ENCODE measurements around the gene SORT1. TPM values are rescaled to one million over a fixed set of nuclear protein-coding genes. Genes with fewer than 3 reads are reported as not detected.
"Not testable (repeated sequence)": the region's sequence is repeated elsewhere in the genome, so short reads cannot be mapped to it uniquely, and the experiment has no call there.

Gene SORT1
- polyA plus RNA-seq (ENCODE audit: insufficient read length in 10 of 10), result 10 to 100 TPM; 21.9 to 45.5 (median 25.6) TPM
- long read RNA-seq, donor 1, full-length matches to known transcripts, result 1 of 1 reads
- long read RNA-seq, donor 1, partial matches to known transcripts, result 0 of 1 reads
- long read RNA-seq, donor 1, other reads (novel, unspliced or antisense), result 0 of 1 reads
- long read RNA-seq, donor 2, full-length matches to known transcripts, result 7 of 7 reads
- long read RNA-seq, donor 2, partial matches to known transcripts, result 0 of 7 reads
- long read RNA-seq, donor 2, other reads (novel, unspliced or antisense), result 0 of 7 reads
- long read RNA-seq, donor 3, result 0 reads
- long read RNA-seq, donor 4, full-length matches to known transcripts, result 2 of 2 reads
- long read RNA-seq, donor 4, partial matches to known transcripts, result 0 of 2 reads
- long read RNA-seq, donor 4, other reads (novel, unspliced or antisense), result 0 of 2 reads
- long read RNA-seq, donor 5, full-length matches to known transcripts, result 2 of 2 reads
- long read RNA-seq, donor 5, partial matches to known transcripts, result 0 of 2 reads
- long read RNA-seq, donor 5, other reads (novel, unspliced or antisense), result 0 of 2 reads
- long read RNA-seq, donor 6, result 0 reads
- long read RNA-seq, donor 7, full-length matches to known transcripts, result 3 of 3 reads
- long read RNA-seq, donor 7, partial matches to known transcripts, result 0 of 3 reads
- long read RNA-seq, donor 7, other reads (novel, unspliced or antisense), result 0 of 3 reads
- long read RNA-seq, donor 8, full-length matches to known transcripts, result 1 of 1 reads
- long read RNA-seq, donor 8, partial matches to known transcripts, result 0 of 1 reads
- long read RNA-seq, donor 8, other reads (novel, unspliced or antisense), result 0 of 1 reads
- long read RNA-seq, donor 9, full-length matches to known transcripts, result 1 of 1 reads
- long read RNA-seq, donor 9, partial matches to known transcripts, result 0 of 1 reads
- long read RNA-seq, donor 9, other reads (novel, unspliced or antisense), result 0 of 1 reads

- DNase-seq, result peak; percentile 85 to 94 (median 86)
Measured at GRCh38 chr1:109397581-109398342, at the start of gene SORT1. Gene SORT1, minus strand, starts transcription at chr1:109397918. Its CDS starts 26 bp downstream, at chr1:109397892.

- DNase-seq, result not testable (repeated sequence)
Measured at GRCh38 chr1:109445949-109446695, 48.4 kb upstream of the SORT1 start.

- no peak for DNase-seq
Measured at GRCh38 chr1:109444346-109444745, 46.6 kb upstream of the SORT1 start.

GRCh38 chr1:109443476-109443875 lies 45.8 kb upstream of the SORT1 start:
- DNase-seq, result no peak

- no peak for DNase-seq
Measured at GRCh38 chr1:109441069-109441468, 43.4 kb upstream of the SORT1 start.

GRCh38 chr1:109438798-109439297 lies 41.1 kb upstream of the SORT1 start:
- DNase-seq, result peak in 2 of 3 donors; percentile 11 to 72

- DNase-seq, result no peak
Measured at GRCh38 chr1:109434484-109434883, 36.8 kb upstream of the SORT1 start.

GRCh38 chr1:109433322-109433721 lies 35.6 kb upstream of the SORT1 start:
- no peak for DNase-seq

GRCh38 chr1:109432336-109432735 lies 34.6 kb upstream of the SORT1 start:
- peak in 1 of 3 donors; percentile 21 for DNase-seq

- no peak for DNase-seq
Measured at GRCh38 chr1:109427171-109427467, 29.4 kb upstream of the SORT1 start.

GRCh38 chr1:109426281-109427170 lies 28.8 kb upstream of the SORT1 start, which contains the start of gene PSMA5:
Gene PSMA5, minus strand, starts transcription at chr1:109426448. Its CDS starts 118 bp downstream, at chr1:109426330.
- peak; percentile 97 to 99 (median 99) for DNase-seq

GRCh38 chr1:109425391-109426280 lies 27.9 kb upstream of the SORT1 start:
- DNase-seq, result peak in 2 of 3 donors; percentile 14 to 20

- no peak for DNase-seq
Measured at GRCh38 chr1:109423498-109423897, 25.8 kb upstream of the SORT1 start.

- no peak for DNase-seq
Measured at GRCh38 chr1:109412551-109412950, 14.8 kb upstream of the SORT1 start.

- DNase-seq, result no peak
Measured at GRCh38 chr1:109404838-109405237, 7.1 kb upstream of the SORT1 start.

- DNase-seq, result no peak
Measured at GRCh38 chr1:109402025-109402424, 4.3 kb upstream of the SORT1 start.

GRCh38 chr1:109400035-109400655 lies 2.4 kb upstream of the SORT1 start:
- no peak for DNase-seq

GRCh38 chr1:109399326-109399957 lies 1.7 kb upstream of the SORT1 start:
- peak; percentile 64 to 78 (median 76) for DNase-seq

Data from muscle of back (tissue), 13 donors.